DND-41 (cell line): Measurements from ENCODE around the gene MORN5.

Experiments used
- EZH2 ChIP-seq: IDR thresholded peaks from 3 replicates; pipeline ENCODE4 v1.6.1; 2012; ENCODE audit warnings: borderline replicate concordance, low read depth, mild to moderate bottlenecking, moderate library complexity, low read length, inconsistent platforms; ENCODE audit not compliant: severe bottlenecking
- TF ChIP-seq, protein P1 (sequence below): IDR thresholded peaks from 2 replicates; pipeline ENCODE4 v1.5.1; 2012; ENCODE audit warnings: borderline replicate concordance, low read length, moderate library complexity, mild to moderate bottlenecking; ENCODE audit not compliant: poor library complexity, severe bottlenecking; ENCODE audit errors: extremely low read depth

DNA sequence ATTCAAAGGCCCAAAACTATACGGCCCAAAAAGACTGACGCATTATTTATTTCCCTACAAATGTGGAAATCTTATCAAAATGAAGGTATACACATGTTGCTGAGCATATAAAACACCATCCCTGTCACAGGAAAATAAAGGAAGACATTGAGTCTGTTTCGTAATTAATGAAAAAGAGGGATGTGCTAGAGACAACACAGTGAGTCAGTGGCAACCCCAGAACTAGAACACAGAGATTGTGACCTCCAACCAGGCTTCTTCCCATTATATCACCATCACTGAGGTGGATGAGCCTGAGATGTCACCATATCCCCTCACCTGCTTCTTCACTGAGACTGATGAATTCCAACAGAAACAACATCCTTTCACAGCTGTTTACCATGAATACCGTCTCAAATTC, 3.9 kb upstream of the MORN5 start:
- TF ChIP-seq, protein P1, sequence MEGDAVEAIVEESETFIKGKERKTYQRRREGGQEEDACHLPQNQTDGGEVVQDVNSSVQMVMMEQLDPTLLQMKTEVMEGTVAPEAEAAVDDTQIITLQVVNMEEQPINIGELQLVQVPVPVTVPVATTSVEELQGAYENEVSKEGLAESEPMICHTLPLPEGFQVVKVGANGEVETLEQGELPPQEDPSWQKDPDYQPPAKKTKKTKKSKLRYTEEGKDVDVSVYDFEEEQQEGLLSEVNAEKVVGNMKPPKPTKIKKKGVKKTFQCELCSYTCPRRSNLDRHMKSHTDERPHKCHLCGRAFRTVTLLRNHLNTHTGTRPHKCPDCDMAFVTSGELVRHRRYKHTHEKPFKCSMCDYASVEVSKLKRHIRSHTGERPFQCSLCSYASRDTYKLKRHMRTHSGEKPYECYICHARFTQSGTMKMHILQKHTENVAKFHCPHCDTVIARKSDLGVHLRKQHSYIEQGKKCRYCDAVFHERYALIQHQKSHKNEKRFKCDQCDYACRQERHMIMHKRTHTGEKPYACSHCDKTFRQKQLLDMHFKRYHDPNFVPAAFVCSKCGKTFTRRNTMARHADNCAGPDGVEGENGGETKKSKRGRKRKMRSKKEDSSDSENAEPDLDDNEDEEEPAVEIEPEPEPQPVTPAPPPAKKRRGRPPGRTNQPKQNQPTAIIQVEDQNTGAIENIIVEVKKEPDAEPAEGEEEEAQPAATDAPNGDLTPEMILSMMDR, result no peak
- TF ChIP-seq EZH2, result no peak
